SW480 (cell line): ENCODE measurements around the gene LIN7A.
"Not testable (repeated sequence)": the region's sequence is repeated elsewhere in the genome, so short reads cannot be mapped to it uniquely, and the experiment has no call there.

Experiments used
- DNase-seq: peaks from one replicate; pipeline ENCODE4 v3.0.0-alpha.2; 2016; ENCODE audit warnings: low spot score

The LIN7A gene

DNA sequence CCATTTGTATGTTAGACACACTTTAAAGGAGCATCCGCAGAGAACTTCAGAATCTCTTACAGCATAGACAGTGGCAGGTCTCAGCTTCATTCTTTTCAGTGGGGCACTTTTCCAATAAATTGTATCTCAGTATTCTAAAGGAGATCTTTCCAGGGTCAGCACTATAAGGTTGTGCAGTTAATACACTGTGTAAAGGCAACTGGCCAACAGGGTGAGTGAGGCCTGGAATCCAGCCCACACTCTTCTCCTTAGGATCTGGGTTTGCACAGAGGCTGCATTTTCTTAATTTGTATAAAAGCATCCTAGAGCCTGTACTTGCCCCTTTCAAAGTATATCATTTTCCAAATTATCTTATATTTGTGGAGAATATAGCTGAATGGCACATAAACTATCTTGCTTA, 126.9 kb downstream of the LIN7A start:
- no peak for DNase-seq

GRCh38 chr12:80807640-80808288, 130.0 kb downstream of the LIN7A start:
- DNase-seq: no peak

DNA sequence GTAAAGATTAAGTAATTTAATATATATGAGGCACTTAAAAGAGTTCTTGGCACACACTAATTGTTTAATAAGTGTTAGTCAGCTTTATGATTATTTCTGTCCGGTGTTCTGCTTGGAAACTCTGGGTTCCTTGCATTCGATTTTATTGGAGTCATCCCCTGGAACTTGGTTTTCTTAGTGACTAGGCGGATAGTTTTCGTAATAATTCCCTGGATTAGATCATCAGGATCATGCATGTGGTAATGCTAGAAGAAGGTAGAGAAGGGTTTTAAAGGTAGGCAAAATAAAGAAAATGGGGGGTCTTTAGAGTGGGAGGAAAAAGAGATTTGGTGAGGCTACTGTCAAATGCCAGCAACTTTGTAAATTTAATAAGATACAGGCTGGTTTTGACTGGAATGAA, 132.6 kb downstream of the LIN7A start:
- DNase-seq: no peak

GRCh38 chr12:80802652-80803400, 134.9 kb downstream of the LIN7A start:
- no peak for DNase-seq

GRCh38 chr12:80798281-80798680, 139.5 kb downstream of the LIN7A start:
- no peak for DNase-seq

DNA sequence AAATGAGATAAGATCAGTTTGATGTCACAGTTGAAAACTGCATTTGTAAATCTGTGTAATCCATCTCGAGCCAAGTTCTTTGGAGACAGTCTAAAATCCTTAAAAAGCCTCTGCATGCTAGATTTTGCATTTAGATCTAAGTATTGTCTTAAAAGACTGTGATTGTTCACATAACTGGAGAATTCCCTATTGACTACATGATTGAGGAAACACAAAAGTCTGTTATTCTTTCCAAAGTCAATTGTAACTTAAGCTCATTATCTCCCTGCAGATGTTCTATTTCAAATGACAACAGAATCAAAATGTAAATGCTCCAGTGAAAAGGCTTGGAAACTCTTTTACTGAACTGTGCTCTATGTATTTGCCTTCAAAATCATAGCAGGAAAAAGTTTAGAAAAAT, 143.2 kb downstream of the LIN7A start:
- no peak for DNase-seq

DNA sequence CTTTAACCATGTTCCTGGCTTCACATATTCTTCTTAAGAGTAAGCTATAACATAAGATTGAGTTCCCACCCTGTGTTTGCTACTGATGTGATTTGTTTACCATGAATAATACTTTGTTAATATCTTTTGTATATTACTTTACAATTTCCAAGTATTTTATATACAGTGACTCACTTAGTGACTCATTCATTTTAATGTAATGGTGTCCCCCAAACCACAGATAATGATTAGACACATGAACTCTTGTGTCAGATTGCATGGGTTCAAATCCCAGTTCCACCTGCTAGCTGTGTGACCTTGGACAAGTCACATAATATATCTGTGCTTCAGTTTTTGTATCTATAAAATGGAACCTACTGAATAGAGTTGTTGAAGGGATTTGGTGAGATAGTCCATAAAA, 144.9 kb downstream of the LIN7A start:
- DNase-seq: no peak

- DNase-seq: no peak
These were observed 145.9 kb downstream of the LIN7A start for GRCh38 chr12:80791863-80792262.

DNA sequence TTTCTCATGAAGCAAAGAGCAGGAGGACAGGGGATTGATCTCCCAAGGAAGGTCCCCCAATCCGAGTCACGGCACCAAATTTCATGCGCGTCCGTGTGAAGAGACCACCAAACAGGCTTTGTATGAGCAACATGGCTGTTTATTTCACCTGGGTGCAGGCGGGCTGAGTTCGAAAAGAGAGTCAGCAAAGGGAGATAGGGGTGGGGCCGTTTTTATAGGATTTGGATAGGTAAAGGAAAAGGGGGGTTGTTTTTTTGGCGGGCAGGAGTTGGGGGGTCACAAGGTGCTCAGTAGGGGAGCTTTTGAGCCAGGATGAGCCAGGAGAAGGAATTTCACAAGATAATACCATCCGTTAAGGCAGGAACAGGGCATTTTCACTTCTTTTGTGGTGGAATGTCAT, 149.3 kb downstream of the LIN7A start:
- not testable (repeated sequence) for DNase-seq

DNA sequence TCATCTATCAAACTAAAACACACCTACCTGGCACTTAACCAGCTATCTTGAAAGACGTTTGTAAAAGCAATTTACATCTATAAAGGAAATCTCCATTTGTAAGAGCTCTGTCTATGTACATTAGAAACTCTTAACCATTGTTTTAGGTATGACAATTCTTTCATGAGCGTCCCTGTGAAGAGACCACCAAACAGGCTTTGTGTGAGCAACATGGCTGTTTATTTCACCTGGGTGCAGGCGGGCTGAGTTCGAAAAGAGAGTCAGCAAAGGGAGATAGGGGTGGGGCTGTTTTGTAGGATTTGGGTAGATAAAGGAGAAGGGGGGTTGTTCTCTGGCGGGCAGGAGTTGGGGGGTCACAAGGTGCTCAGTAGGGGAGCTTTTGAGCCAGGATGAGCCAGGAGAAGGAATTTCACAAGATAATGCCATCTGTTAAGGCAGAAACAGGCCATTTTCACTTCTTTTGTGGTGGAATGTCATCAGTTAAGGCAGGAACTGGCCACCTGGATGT, 154.7 kb downstream of the LIN7A start:
- not testable (repeated sequence) for DNase-seq

DNA sequence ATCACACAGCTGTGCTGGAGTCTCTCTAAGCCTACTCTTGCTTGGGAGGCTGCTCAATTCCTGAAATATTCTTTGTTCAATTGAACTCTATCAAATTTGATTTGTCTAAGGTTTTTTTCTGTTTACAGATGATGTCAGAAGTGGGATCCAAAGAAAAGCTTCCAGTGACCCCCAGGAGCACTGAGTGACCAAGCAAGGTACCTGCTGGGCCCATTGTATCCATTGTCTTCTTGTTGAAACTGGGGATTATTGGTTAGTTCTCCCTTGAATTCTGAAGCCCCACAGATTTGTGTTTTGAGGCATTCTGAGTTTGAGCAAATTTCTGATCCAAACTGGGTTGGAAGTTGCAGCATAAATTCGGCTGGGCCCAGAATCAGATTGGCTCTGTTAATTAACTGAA, 156.4 kb downstream of the LIN7A start:
- DNase-seq: no peak

- no peak for DNase-seq
These were observed 157.0 kb downstream of the LIN7A start for GRCh38 chr12:80780746-80781145.

DNA sequence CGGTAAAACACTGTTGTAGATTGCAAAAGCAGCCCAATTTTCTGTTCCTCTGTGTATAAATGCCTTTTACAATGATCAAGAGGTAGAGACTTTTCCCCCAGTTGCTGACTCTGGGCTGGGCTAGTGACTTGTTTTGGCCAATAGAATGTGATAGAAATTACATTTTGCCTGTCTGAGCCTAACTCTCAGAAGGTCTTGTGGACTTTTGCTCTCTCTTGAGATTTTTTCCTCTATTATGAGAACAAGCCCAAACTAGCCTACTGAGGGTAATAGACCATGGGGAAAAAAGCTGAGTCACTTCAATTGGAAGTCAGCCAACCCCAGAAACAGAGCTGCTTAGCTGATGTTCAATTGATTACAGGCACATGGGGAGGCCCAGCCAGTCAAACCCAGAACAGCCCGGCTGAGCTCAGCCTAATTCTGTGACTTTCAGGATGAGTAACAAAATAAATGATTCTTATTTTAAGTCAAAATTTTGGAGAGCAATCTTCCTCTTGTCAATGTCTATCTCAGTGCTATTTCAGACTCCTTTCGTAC, 159.7 kb downstream of the LIN7A start:
- peak; percentile 29 for DNase-seq

- no peak for DNase-seq
These were observed 160.1 kb downstream of the LIN7A start for GRCh38 chr12:80777587-80777986.

GRCh38 chr12:80776706-80777105, 161.0 kb downstream of the LIN7A start:
- DNase-seq: no peak

DNA sequence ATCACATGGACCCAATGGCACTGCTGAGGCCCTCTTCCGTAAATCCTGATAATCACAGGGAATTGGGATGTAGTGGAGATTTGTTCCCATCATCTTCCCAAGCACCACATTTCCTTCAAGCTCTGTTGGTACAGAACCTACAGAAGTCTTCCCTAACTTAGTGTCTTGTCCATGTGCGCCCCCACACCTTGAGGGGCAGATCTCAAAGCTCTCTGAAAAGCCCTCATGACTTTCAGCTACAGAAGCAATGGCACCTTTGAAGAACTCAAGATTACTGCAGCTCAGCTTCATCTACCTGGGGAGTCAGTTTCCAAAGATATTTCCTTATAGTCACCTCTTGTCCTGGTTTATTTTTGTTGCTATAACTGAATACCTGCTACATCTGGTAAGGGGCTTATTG, 166.8 kb downstream of the LIN7A start:
- no peak for DNase-seq

GRCh38 chr12:80769553-80770140, 168.1 kb downstream of the LIN7A start:
- DNase-seq: no peak

- DNase-seq: no peak
These were observed 170.8 kb downstream of the LIN7A start for GRCh38 chr12:80766897-80767296.

- DNase-seq: no peak
These were observed 171.5 kb downstream of the LIN7A start for GRCh38 chr12:80766210-80766609.

GRCh38 chr12:80763874-80764273, 173.9 kb downstream of the LIN7A start:
- peak; percentile 27 for DNase-seq

- DNase-seq: no peak
These were observed 175.9 kb downstream of the LIN7A start for GRCh38 chr12:80761838-80762237.

DNA sequence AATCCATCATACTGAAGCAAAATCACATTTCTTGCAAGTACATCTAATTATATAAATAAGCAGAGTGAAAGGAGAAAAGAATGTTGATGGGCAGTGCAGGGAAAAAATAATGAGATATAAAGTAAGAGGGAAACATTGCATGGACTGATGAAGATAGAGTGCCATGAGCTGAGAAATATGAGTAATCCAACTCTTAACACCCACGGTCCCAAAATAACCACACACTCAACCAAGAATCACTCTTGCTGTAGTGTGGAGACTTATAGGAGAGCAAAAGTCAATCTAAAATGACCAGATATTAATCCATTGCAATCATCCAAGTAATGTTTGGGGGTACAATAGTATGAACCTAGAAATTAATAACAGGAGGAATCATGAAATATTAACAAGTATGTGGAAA, 180.9 kb downstream of the LIN7A start:
- no peak for DNase-seq

- DNase-seq: no peak
These were observed 183.5 kb downstream of the LIN7A start for GRCh38 chr12:80754274-80754673.
